SIG-M5 (cell line): ENCODE data around the gene SYT1.

Experiments used
- DNase-seq: peaks from one replicate; lab custom pipeline; 2025; lab: John Stamatoyannopoulos, UW

SYT1 gene

DNA sequence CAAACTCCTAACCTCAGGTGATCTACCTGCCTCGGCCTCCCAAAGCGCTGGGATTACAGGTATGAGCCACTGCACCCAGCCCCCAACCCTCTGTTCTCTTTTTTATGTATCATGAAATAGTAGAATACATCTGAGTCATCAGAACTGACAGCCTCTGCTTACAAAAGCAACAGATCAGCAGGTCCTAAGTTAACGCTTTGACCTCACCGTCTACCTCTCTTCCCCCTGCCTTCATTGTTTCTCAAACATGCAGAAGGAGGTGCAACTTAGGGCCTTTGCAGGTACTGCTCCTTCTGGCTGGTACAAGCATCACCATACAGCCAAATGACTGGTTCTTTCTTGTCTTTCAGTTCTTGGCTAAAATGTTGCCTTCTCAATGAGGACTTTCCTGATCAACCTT is 577.0 kb downstream of the SYT1 start:
- DNase-seq = no peak

DNA sequence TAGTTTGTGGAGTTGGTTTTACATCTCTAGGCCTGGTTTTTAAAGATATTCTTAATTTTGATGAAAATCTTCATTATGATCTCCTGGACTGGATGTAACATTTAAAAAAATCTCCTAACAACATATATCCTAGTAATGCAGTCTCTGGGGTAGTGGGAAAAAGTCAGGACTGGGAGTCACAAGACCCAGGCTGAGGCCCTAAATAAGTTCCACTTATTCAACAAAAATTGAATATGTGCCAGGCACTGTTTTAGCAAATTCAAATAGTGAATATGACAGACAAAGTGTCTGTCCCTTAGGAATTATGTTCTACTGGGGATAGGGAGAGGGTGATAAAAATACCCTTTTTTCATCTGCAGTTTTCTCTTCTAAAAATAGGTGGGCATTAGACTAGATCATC is 577.8 kb downstream of the SYT1 start:
- no peak for DNase-seq

GRCh38 chr12:79444089-79444488 is 579.5 kb downstream of the SYT1 start:
- no peak for DNase-seq

DNA sequence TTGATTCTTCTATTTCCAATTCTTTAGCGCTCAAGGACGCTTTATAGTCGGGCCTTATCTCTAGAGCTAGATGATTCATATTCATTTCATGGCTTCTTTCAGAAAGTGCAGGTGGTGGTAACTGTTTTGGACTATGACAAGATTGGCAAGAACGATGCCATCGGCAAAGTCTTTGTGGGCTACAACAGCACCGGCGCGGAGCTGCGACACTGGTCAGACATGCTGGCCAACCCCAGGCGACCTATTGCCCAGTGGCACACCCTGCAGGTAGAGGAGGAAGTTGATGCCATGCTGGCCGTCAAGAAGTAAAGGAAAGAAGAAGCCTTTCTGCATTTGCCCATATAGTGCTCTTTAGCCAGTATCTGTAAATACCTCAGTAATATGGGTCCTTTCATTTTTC is 584.2 kb downstream of the SYT1 start:
- no peak for DNase-seq

GRCh38 chr12:79451365-79451764 is 586.8 kb downstream of the SYT1 start:
- no peak for DNase-seq

GRCh38 chr12:79451978-79452377 is 587.4 kb downstream of the SYT1 start:
- DNase-seq = no peak

DNA sequence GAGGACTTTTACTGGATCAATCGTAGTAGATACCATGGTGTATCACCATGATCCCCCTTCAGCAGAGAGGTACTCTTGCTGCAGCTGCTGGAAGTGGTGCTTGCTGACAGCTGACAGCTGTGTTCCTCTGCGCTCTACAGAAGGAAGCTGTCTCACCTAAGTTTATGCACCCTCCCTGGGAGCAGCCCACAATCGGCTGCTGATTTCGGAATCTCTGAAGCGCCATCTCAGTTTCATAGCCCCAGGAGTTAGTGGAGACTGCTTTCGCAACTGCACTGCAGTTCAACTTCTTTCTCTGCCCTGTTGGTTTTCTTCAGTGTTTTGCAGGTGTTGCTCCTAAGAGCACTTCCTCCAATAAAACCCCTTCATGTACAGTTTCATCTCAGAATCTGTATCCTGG is 588.3 kb downstream of the SYT1 start:
- DNase-seq = no peak

GRCh38 chr12:79453820-79454219 is 589.2 kb downstream of the SYT1 start:
- DNase-seq = no peak

- no peak for DNase-seq
Measured at GRCh38 chr12:79454338-79454843, 589.8 kb downstream of the SYT1 start.

DNA sequence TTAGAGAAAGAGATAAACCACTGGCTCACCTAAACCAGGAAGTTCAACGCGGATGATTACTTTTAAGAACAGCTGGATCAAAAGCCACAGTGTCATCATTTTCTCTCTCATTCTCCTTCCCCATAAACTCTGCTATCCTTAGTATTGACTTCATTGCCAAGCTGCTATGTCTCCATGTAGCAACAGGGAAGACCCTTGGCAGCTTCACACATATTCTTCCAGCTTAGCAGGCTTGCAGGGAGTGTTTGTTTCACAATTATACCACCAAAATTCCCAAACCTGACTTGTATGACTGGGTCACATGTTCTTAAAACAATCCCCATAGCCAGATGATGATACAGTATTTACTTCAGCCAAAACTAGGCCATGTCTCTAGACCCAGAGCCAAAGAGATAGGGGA is 590.7 kb downstream of the SYT1 start:
- no peak for DNase-seq

DNA sequence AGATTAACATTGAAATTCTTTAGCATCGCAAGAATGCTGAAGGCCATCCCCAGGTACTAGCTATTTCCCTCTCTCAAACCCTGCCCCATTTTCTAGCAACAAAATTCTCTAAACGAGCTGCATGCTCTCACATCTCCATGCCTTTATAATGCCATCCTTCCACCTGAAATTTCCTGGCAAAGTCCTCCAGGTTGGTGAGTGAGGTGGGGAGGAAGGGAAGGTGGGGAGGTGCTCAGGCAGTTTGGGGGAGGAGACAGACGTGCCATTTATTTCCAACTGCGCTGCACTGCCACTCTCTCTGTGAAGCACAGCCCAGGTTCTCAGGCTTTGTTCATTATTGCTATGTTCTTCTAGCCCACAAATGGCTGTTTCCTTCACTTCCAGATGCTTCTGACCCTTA is 617.7 kb downstream of the SYT1 start:
- no peak for DNase-seq

DNA sequence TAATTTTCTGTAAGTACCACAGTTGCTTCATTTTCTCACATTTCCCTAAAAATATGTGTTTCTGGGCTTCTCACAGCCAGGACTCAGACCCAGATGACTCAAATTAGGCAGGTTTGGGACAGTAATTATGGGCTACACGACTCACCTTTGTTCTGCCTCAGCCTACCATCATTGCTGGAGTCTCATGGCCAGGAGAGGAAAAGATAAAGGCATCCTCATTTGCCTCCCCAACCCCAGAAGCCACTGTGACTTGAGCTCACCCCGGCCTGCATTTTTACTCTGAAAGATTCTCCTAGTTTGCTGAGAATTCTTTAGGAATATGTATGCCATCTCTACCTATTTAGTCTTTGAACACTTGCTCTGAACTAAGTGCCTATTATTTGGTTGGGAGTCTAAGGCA is 618.3 kb downstream of the SYT1 start:
- no peak for DNase-seq

- no peak for DNase-seq
Measured at GRCh38 chr12:79486154-79486553, 621.6 kb downstream of the SYT1 start.

- DNase-seq = no peak
Measured at GRCh38 chr12:79487386-79488110, 623.0 kb downstream of the SYT1 start.
